ENCODE data around the gene CDK11B. TPM values are rescaled to one million over a fixed set of nuclear protein-coding genes. Genes with fewer than 3 reads are reported as not detected.
"Not testable (repeated sequence)": the region's sequence is repeated elsewhere in the genome, so short reads cannot be mapped to it uniquely, and the experiment has no call there.

The CDK11B gene
- total and polyA plus RNA-seq, 2 of the 8 experiments (the other 6 are each of a cell fraction or from before 2014, with no cell fraction given), result 11.1 to 31.9 TPM

DNA sequence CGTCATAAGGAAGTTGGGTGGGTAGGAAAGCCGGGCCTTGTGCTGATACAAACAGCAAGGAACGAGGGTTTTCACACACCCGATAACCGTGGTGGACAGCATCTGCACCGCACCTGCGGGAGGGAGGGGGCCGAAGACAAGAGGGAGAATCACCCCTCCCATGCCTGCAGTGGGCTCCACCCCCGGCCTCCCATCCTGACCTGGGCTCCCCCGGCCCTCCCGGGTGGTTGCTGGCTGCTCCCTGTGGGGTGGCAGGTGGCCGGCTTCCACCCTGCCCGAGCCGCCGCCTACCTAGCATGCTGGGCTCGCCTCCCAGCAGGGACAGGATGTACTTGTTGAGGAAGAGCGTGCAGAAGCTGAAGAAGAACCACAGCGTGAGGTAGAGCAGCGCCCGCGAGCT is 17.3 kb upstream of the CDK11B start:
- H3K27me3 ChIP-seq (replicated peaks in 1 of 4; ENCODE audit: control insufficient read depth in 3 of 4, extremely low read depth in 1 of 4, insufficient read depth in 3 of 4, low read length in 3 of 4); H3K23me2 ChIP-seq (ENCODE audit: low read depth, low read length); FAIRE-seq; H2BK15ac ChIP-seq (ENCODE audit: low read length); H2BK12ac ChIP-seq (ENCODE audit: low read depth, low read length); H3K14ac ChIP-seq (ENCODE audit: insufficient read length); H3K23ac ChIP-seq (ENCODE audit: insufficient read length); H3K4me2 ChIP-seq (ENCODE audit: insufficient read depth in 1 of 2, low read depth in 2 of 2, low read length in 2 of 2); DNase-seq (ENCODE audit: low read depth in 1 of 2, low spot score in 2 of 2); H3K56ac ChIP-seq (replicated peaks; ENCODE audit: insufficient read length, low read depth, low read length); H3K79me1 ChIP-seq (ENCODE audit: low read depth, low read length); H4K91ac ChIP-seq (replicated peaks; ENCODE audit: insufficient read length, low read length); CTCF ChIA-PET (ENCODE audit: partially characterized antibody); H3K9ac ChIP-seq (replicated peaks in 1 of 4; ENCODE audit: extremely low read depth in 1 of 4, low read depth in 3 of 4, low read length in 3 of 4); H2BK20ac ChIP-seq (ENCODE audit: low read length); H2AK5ac ChIP-seq (ENCODE audit: low read depth, low read length); POLR2A ChIA-PET (ENCODE audit: partially characterized antibody); H3K4ac ChIP-seq (replicated peaks; ENCODE audit: insufficient read length, low read depth, low read length); H3K18ac ChIP-seq (ENCODE audit: extremely low read depth, low read length); H2BK120ac ChIP-seq (replicated peaks; ENCODE audit: low read depth, low read length); H3K4me3 ChIP-seq (ENCODE audit: extremely low read depth in 1 of 4, insufficient read depth in 2 of 4, low read depth in 3 of 4, low read length in 4 of 4); H3K9me3 ChIP-seq (ENCODE audit: insufficient read depth in 2 of 2, low read depth in 1 of 2, low read length in 1 of 2); H4K5ac ChIP-seq (ENCODE audit: insufficient read length, low read depth, low read length); H2BK5ac ChIP-seq (ENCODE audit: low read depth, low read length); H2AFZ ChIP-seq (ENCODE audit: low read length); H3K27ac ChIP-seq (ENCODE audit: low read depth, low read length); H4K8ac ChIP-seq (ENCODE audit: extremely low read depth, insufficient read depth, low read length): not testable (repeated sequence)
- Histone ChIP-seq H3K79me2 (ENCODE audit: control insufficient read depth in 1 of 2, insufficient read depth in 2 of 2, low read length in 2 of 2) (peaks cover 4 to 28% of the 10 kb centered on the region in 2 experiments; a peak in 1 of 4 replicates), H3K36me3 (ENCODE audit: control insufficient read depth in 2 of 4, insufficient read depth in 4 of 4, low read length in 3 of 4) (peaks cover 0 to 12% (median 3%) of the 10 kb centered on the region in 4 experiments; a peak in 4 of 8 replicates), H4K20me1 (replicated peaks in 1 of 2; ENCODE audit: control insufficient read depth in 1 of 2, insufficient read depth in 2 of 2, low read length in 2 of 2) (peaks cover 5 to 15% of the 10 kb centered on the region in 2 experiments), H3K4me1 (replicated peaks in 1 of 4; ENCODE audit: control insufficient read depth in 3 of 4, insufficient read depth in 4 of 4, low read length in 3 of 4) (peaks cover 0 to 13% (median 8%) of the 10 kb centered on the region in 4 experiments; a peak in 5 of 7 replicates)
- no CpG with 5 or more reads among the region's 21 CpGs for WGBS, 2 experiments (ENCODE audit: extremely low coverage in 1 of 2, insufficient coverage in 1 of 2, insufficient read length in 1 of 2, insufficient replicate concordance in 2 of 2, low coverage in 1 of 2, low lambda C conversion rate in 2 of 2, missing lambda C conversion rate in 1 of 2)

DNA sequence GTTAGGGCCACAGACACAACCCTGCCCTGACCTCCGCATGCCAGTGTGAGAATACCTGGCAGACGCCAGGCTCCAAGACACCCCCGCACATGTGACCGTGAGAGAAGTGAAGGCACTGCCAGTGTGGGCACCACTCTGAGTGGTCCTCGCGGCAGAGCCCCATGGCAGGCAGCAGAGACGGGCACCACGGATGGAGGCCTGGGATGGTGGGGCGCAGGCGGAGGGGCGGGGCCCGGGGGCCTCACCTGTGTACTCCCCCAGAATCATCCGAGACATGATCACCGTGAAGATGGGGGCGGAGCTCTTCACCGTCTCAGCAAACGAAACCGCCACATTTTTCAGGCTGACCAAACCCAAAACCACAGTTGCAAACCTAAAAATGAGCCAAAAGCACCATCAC is 16.4 kb upstream of the CDK11B start:
- H3K9me3 ChIP-seq (ENCODE audit: insufficient read depth in 2 of 2, low read depth in 1 of 2, low read length in 1 of 2); FAIRE-seq: not testable (repeated sequence)
- 95% methylated on average over 4 of the region's 18 CpGs; no CpG with 5 or more reads in 1 of the 2 experiments for WGBS, 2 experiments (ENCODE audit: extremely low coverage in 1 of 2, insufficient coverage in 1 of 2, insufficient read length in 1 of 2, insufficient replicate concordance in 2 of 2, low coverage in 1 of 2, low lambda C conversion rate in 2 of 2, missing lambda C conversion rate in 1 of 2)

More for the DNA sequence above, 16.4 kb upstream of the CDK11B start:
- H2BK15ac ChIP-seq (ENCODE audit: low read length); CTCF ChIA-PET (ENCODE audit: partially characterized antibody); H2BK12ac ChIP-seq (ENCODE audit: low read depth, low read length); H3K23ac ChIP-seq (ENCODE audit: insufficient read length); H3K27ac ChIP-seq (ENCODE audit: low read depth, low read length); H2BK5ac ChIP-seq (ENCODE audit: low read depth, low read length); DNase-seq (ENCODE audit: low read depth in 1 of 2, low spot score in 2 of 2); H2BK120ac ChIP-seq (replicated peaks; ENCODE audit: low read depth, low read length); H2AFZ ChIP-seq (ENCODE audit: low read length); H3K56ac ChIP-seq (replicated peaks; ENCODE audit: insufficient read length, low read depth, low read length); H3K79me1 ChIP-seq (ENCODE audit: low read depth, low read length); H3K23me2 ChIP-seq (ENCODE audit: low read depth, low read length); H3K4me3 ChIP-seq (ENCODE audit: extremely low read depth in 1 of 4, insufficient read depth in 2 of 4, low read depth in 3 of 4, low read length in 4 of 4); H3K9ac ChIP-seq (replicated peaks in 1 of 4; ENCODE audit: extremely low read depth in 1 of 4, low read depth in 3 of 4, low read length in 3 of 4); H3K14ac ChIP-seq (ENCODE audit: insufficient read length); H3K4me2 ChIP-seq (ENCODE audit: insufficient read depth in 1 of 2, low read depth in 2 of 2, low read length in 2 of 2); H2BK20ac ChIP-seq (ENCODE audit: low read length); H3K27me3 ChIP-seq (replicated peaks in 1 of 4; ENCODE audit: control insufficient read depth in 3 of 4, extremely low read depth in 1 of 4, insufficient read depth in 3 of 4, low read length in 3 of 4); H4K91ac ChIP-seq (replicated peaks; ENCODE audit: insufficient read length, low read length); H4K5ac ChIP-seq (ENCODE audit: insufficient read length, low read depth, low read length); H3K4ac ChIP-seq (replicated peaks; ENCODE audit: insufficient read length, low read depth, low read length); H2AK5ac ChIP-seq (ENCODE audit: low read depth, low read length); POLR2A ChIA-PET (ENCODE audit: partially characterized antibody); H3K18ac ChIP-seq (ENCODE audit: extremely low read depth, low read length); H4K8ac ChIP-seq (ENCODE audit: extremely low read depth, insufficient read depth, low read length): not testable (repeated sequence)
- H3K4me1 ChIP-seq (replicated peaks in 1 of 4; ENCODE audit: control insufficient read depth in 3 of 4, insufficient read depth in 4 of 4, low read length in 3 of 4), result peaks cover 0 to 13% (median 8%) of the 10 kb centered on the region in 4 experiments; a peak in 5 of 7 replicates
- H4K20me1 ChIP-seq (replicated peaks in 1 of 2; ENCODE audit: control insufficient read depth in 1 of 2, insufficient read depth in 2 of 2, low read length in 2 of 2), result peaks cover 5 to 12% of the 10 kb centered on the region in 2 experiments
- peaks cover 0 to 20% of the 10 kb centered on the region in 2 experiments; a peak in 1 of 4 replicates for H3K79me2 ChIP-seq (ENCODE audit: control insufficient read depth in 1 of 2, insufficient read depth in 2 of 2, low read length in 2 of 2)
- peaks cover 0 to 16% (median 5%) of the 10 kb centered on the region in 4 experiments; a peak in 4 of 8 replicates for H3K36me3 ChIP-seq (ENCODE audit: control insufficient read depth in 2 of 4, insufficient read depth in 4 of 4, low read length in 3 of 4)
